CD4-positive, alpha-beta T cell treated with Interferon gamma for 1 hour (primary cell): ENCODE results near the gene PRLH.
"Not testable (repeated sequence)": the region's sequence is repeated elsewhere in the genome, so short reads cannot be mapped to it uniquely, and the experiment has no call there.

ENCODE experiments used
- DNase-seq: peaks from one replicate; pipeline ENCODE4 v3.0.0-alpha.2; 2020

The PRLH gene

GRCh38 chr2:237583385-237584295 lies 17.3 kb downstream of the PRLH start:
- no peak for DNase-seq

DNA sequence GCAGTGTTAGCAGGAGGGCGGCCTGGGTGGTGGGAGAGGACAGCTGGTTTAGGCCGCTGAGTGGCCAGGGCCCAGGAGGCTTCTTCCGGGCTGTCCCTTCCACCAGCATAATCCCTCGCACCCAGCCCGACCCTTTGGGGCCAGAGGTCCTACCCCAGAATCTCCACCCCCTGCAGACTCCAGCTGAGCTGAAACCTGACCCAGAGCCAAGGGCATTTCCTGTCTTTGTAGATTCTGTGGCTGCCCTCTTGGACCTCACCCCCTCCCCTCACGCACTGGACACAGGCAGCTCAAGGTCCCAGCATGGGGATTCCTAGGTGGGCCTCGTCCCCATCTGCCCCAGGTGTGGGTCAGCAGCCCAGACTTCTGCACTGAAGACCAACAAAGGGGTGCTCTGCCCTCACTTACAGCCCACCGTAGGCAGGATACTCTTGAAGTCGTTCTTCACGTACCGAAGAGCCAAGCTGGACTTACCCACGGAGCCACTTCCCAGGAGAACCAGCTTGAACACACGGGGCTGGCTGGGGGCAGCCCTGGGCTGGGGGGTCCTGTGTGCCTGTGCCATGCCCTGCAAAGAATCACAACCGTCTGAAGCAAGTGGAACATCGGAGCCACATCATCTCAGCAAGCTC lies 19.3 kb downstream of the PRLH start:
- DNase-seq = no peak

DNA sequence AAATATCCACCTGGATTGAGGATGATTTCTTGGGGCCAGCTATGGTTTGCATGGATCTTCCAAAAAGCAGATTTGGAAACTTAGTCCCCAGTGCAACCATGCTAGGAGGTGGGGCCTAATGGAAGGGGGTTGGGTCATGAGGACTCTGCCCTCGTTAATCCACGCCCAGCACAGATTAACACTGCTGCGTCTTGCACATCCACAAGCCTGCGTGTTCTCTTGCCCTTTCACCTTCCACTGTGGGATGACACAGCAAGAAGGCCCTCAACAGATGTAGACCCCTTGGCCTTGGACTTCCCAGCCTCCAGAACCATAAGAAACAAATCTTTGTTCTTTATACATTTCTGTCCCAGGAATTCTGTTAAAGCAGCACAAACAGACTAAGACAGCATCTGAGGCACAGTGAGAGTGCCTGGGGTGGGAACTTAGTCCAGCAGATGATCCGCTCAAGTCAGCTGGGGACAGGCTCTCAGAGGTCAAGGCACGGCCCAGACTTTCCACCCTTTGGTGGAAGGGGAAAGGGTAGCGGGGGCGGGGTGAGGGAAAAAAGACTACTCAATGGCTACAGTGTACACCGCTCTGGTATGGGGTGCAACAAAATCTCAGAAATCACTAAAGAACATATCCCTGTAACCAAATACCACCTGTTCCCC lies 21.8 kb downstream of the PRLH start:
- no peak for DNase-seq

GRCh38 chr2:237590272-237591140 lies 24.1 kb downstream of the PRLH start, which contains the start of gene RAB17:
Gene RAB17, minus strand, starts transcription at chr2:237590734. Its CDS starts 4,580 bp downstream, at chr2:237586154.
- no peak for DNase-seq

DNA sequence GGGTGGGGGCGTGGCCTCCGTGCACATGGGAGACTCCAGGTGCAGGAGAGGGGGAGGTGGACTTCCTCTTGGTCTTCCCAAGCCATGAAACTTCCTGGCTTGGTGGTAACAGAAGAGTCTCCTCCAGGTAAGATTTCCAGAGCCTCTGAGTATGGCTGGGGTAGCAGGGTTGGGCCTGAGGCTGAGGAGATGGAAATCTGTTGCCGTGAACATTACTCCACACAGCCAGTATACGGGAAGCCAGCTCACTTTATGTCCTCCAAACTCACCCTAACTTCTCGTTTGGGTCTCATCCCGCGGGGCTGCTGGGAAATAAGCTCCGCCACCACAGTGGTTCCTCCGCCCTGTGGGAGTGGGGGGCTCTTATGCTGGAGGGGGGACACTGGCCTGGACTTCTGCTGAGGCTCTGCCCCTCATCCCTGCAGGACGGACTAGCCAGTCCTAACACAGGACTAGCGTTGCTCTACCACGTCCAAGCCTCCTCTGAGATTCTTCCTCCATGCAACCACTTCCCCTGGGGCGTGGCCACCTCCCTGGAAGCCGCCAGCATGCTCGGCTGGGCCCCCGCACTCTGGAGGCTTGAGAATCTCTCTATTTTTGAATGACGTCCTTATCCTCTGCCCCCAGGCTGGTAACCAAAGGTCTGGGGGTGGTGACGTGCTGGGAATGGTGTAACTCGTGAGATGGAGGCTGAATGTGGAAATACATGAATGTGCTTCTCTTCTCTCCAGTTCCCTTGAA lies 24.9 kb downstream of the PRLH start:
- DNase-seq = no peak

GRCh38 chr2:237592425-237592980 lies 26.1 kb downstream of the PRLH start:
- no peak for DNase-seq

GRCh38 chr2:237593036-237593435 lies 26.7 kb downstream of the PRLH start:
- DNase-seq = no peak

DNA sequence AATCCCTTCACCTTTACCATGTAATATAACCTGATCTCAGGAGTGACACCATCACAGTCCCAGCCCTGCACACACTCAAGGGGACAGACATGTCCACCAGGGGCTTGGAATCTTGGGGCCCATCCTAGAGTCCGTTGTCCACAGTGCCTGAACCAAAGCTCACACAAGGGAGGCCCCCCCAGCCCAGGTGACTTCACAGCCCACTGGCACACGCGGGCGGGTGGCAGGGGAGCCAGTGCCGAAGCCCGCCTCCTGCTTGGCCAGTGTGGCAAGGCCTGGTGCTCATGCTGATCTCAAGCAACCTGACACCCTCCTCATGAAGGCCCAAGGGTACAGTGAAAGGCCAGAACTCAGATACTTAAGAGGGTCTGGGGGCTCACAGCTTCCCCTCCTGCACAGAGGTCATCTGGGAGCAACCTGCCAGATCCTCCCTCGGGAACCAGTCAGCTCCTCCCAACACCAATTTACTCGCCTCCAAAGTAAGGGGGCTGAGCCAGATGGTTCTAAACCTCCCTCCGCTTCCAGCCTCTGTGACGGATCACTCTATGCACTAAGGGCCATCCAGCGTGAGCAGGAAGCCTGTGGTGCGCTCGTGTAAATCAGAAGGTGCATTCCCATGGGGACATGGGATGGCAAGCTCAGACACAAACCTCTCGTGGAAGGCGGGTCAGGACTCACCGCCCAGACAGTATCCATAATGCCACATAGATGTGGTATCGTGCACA lies 27.4 kb downstream of the PRLH start:
- no peak for DNase-seq

DNA sequence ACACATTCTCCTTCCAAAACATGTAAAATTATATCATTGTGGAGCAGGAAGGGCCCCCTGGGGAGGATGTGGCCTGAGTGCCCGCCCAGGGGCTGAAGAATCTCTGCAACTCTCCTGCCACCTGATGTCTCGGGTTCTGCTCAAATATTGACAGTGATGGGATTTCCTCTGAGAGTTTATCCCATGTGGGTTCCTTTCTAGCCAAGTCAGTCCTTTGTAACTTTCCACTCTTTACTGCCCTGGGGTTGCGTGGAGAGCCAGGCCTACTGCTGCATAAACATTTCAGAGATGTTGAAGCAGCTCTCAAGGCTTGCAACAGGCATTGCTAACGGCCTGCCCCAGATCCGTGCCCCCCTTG lies 28.1 kb downstream of the PRLH start:
- DNase-seq = no peak

GRCh38 chr2:237595829-237596519 lies 29.6 kb downstream of the PRLH start:
- not testable (repeated sequence) for DNase-seq

DNA sequence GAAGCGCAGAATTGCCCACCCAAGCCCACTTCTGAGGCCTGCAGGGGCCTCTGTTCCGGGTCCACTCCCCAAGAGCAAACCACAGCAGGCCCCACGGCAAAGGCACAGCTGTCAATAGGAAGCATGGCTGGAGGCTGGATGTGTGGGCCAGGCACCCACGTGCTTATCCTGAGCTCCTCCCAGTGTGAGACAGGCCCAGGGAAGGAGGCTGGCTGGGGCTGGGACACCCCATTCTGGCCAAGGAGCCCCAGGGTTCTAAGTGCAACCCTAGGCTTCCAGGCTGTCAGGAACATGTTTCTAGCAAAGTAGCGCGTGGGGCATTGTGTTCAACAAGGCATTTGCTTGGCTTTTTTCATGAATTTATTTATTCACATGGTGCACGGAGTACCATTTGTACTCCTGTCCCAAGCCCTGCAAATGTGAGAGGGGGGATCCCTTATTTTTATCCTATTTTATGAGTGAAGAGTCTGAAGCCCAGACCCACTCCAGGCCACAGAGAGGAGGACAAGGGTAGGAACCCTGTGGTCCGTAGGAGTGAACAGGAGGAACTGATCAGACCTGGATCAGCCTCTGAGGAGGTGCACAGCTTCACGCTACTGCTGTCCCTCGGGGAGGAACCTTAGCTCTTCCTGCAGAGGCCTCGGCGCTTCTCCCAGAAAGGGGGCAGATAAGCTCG lies 30.3 kb downstream of the PRLH start:
- DNase-seq = no peak

GRCh38 chr2:237597196-237598145 lies 31.1 kb downstream of the PRLH start:
- no peak for DNase-seq

- no peak for DNase-seq
Measured at GRCh38 chr2:237598468-237599208, 32.3 kb downstream of the PRLH start.

DNA sequence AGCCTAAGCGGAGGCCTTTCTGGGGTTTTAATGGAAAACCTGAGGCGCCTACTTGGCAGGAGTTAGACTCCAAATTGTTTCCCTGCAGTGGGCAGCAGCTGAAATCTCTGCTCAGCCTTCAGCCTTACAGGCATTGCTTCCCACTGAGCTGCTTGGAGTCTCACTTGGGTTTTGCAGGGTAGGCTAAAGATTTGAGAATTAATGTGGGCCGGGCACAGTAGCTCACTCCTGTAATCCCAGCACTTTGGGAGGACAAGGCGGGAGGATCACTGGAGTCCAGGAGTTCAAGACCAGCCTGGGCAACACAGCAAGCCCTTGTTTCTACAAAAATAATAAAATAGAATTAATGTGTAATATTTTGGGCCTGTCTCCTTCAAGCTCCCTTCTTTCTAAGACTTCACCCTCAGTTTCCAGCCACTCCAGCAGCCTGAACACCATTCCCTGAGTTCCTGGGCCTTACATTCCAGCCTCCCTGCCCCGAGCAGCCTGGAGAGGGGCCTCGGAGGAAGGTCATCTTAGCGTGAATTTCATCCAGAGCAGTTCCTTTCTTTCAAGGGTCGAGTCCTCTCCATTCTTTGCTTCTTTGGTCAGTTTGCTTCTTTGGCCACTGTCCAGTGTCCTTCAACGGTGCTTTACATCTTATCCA lies 33.2 kb downstream of the PRLH start:
- DNase-seq = no peak

GRCh38 chr2:237600205-237600846 lies 34.0 kb downstream of the PRLH start:
- no peak for DNase-seq

DNA sequence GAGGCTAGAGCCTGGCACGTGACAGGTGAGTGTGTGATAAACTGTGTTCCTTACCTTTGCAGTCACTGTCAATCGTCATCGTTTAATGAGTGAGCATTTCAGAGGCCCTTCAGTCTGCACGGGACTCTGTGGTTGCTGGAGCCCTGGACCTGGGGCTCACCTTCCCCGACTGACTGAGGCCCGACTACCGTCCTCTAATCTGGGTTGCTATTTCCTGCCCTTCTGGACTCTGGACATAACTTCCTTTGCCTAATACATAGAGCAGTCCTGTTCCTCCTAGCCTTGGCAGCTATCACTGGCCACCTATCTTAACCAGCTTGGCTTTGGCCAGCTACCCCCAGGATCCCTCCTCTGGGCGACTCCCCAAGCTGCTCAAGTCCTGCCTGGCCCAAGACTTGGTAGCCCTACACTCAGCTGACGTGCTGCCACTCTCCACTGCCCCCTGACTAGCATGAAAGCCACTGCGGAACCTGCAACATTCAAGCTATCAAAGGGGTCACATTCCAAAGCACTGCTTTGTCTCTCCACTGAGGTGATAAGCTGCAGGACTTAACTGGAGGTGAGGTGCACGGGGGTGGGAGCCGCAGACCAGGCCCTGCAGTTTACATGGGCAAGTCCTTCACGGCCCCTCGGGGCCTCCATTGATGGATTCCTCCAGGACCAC lies 35.2 kb downstream of the PRLH start:
- DNase-seq = no peak
